ENCODE measurements around the gene BZW1.

DNA sequence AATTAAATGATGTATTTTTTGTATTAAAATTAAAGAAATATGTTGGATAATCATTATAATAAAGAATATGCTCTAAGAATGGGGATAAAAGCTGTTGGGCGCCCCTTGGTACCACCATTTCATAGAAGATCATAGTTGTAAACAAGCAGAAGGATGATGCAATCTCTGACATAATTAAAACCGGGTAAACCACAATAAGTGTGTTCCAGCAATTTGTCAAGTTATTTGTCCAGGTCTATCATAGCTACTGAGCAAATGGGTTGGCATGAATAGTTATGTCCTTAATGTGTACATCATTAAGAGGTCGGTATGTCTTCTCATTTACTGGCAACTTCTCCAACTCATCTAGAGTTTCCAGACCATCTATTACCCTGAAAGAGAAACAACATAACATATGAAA lies 59.4 kb downstream of the BZW1 start:
- TF ChIP-seq CTCF (IDR thresholded peaks at IDR 0.05) (no peak), POLR2A (IDR thresholded peaks at IDR 0.05) (no peak)
